ENCODE results near the gene MEX3A. TPM values are rescaled to one million over a fixed set of nuclear protein-coding genes. Genes with fewer than 3 reads are reported as not detected.

MEX3A gene
- total and polyA plus RNA-seq, 7 donors: 0.23 to 1.5 (median 0.33) TPM

- Histone ChIP-seq H3K4me3 (no peak overlapping the region), H3K27me3 (no peaks in the 10 kb centered on the region), H3K27ac (peak overlapping the region; percentile 20 to 97 (median 96)), H3K4me1 (peaks cover 0 to 59% (median 46%) of the 10 kb centered on the region in 4 donors), H3K36me3 (no peaks in the 10 kb centered on the region), H3K9me3 (no peaks in the 10 kb centered on the region)
- TF ChIP-seq POLR2A (IDR thresholded peaks at IDR 0.05) (no peak), CTCF (IDR thresholded peaks at IDR 0.05) (no peak), EP300 (IDR thresholded peaks at IDR 0.05) (no peak), POLR2AphosphoS5 (IDR thresholded peaks at IDR 0.05) (no peak)
- no peak for DNase-seq
- intact Hi-C loops (cut with DNase I): no loop called here
- 92 to 94% methylated on average over 6 of the region's 6 CpGs for WGBS, 2 donors
These were observed 26.5 kb upstream of the MEX3A start for GRCh38 chr1:156108664-156109241.

- Histone ChIP-seq H3K4me3 (no peak overlapping the region), H3K4me1 (peaks cover 0 to 59% (median 47%) of the 10 kb centered on the region in 4 donors), H3K9me3 (no peaks in the 10 kb centered on the region), H3K27me3 (no peaks in the 10 kb centered on the region), H3K27ac (peak overlapping the region; percentile 20 to 97 (median 96)), H3K36me3 (no peaks in the 10 kb centered on the region)
- WGBS, 2 donors: 87 to 89% methylated on average over 3 of the region's 3 CpGs
- TF ChIP-seq POLR2AphosphoS5 (IDR thresholded peaks at IDR 0.05) (no peak), EP300 (IDR thresholded peaks at IDR 0.05) (no peak), POLR2A (IDR thresholded peaks at IDR 0.05) (no peak), CTCF (IDR thresholded peaks at IDR 0.05) (no peak)
- DNase-seq: no peak
- intact Hi-C loops (cut with DNase I): no loop called here
These were observed 25.8 kb upstream of the MEX3A start for GRCh38 chr1:156108057-156108456.

- 39 to 45% methylated on average over 14 of the region's 14 CpGs for WGBS, 2 donors
- peak overlapping the region; percentile 3 to 46 (median 44) for H3K4me3 ChIP-seq
- TF ChIP-seq EP300 (IDR thresholded peaks at IDR 0.05): no peak
- no peaks in the 10 kb centered on the region for H3K9me3 ChIP-seq
- peak; percentile 67 for DNase-seq
- peaks cover 0 to 63% (median 53%) of the 10 kb centered on the region in 4 donors for H3K4me1 ChIP-seq
- H3K27ac ChIP-seq: peak overlapping the region; percentile 93 to 97 (median 96)
- no peaks in the 10 kb centered on the region for H3K36me3 ChIP-seq
- intact Hi-C loops (cut with DNase I): no loop called here
- no peaks in the 10 kb centered on the region for H3K27me3 ChIP-seq
These were observed 24.6 kb upstream of the MEX3A start for GRCh38 chr1:156106624-156107488.

GRCh38 chr1:156104861-156105832 is 22.9 kb upstream of the MEX3A start:
- peak; percentile 78 for DNase-seq
- WGBS, 2 donors: 60 to 66% methylated on average over 11 of the region's 11 CpGs
- Histone ChIP-seq H3K27me3 (no peaks in the 10 kb centered on the region), H3K9me3 (no peaks in the 10 kb centered on the region), H3K36me3 (no peaks in the 10 kb centered on the region), H3K4me1 (peaks cover 0 to 71% (median 57%) of the 10 kb centered on the region in 4 donors), H3K4me3 (peak overlapping the region; percentile 20 to 46 (median 44)), H3K27ac (peak overlapping the region; percentile 93 to 97 (median 96))
- intact Hi-C loops (cut with DNase I): no loop called here
- TF ChIP-seq POLR2A (IDR thresholded peaks at IDR 0.05): no peak
- peak in 1 of 4 experiments; percentile 7 for TF ChIP-seq CTCF (IDR thresholded peaks at IDR 0.05)
- TF ChIP-seq EP300 (IDR thresholded peaks at IDR 0.05): no peak
- peak in 1 of 4 donors; percentile 32 for TF ChIP-seq POLR2AphosphoS5 (IDR thresholded peaks at IDR 0.05)

Data from sigmoid colon (tissue), 7 donors.